Melanocyte of skin (primary cell): ENCODE results near the gene ADAMTS14. TPM values are rescaled to one million over a fixed set of nuclear protein-coding genes. Genes with fewer than 3 reads are reported as not detected.

ENCODE experiments used
- small RNA-seq, 2 donors: library from RNA; depleted of rRNA; stranded (forward); fragments of <200 nt; gene quantifications; one replicate each; pipeline ENCODE3, GENCODE V24; 2012
- total RNA-seq, 2 donors: library from RNA; depleted of rRNA; stranded (reverse); fragments of >200 nt; gene quantifications; 2 replicates each; pipeline ENCODE4 v1.2.3, GENCODE V29; 2012

ADAMTS14 gene, protein sequence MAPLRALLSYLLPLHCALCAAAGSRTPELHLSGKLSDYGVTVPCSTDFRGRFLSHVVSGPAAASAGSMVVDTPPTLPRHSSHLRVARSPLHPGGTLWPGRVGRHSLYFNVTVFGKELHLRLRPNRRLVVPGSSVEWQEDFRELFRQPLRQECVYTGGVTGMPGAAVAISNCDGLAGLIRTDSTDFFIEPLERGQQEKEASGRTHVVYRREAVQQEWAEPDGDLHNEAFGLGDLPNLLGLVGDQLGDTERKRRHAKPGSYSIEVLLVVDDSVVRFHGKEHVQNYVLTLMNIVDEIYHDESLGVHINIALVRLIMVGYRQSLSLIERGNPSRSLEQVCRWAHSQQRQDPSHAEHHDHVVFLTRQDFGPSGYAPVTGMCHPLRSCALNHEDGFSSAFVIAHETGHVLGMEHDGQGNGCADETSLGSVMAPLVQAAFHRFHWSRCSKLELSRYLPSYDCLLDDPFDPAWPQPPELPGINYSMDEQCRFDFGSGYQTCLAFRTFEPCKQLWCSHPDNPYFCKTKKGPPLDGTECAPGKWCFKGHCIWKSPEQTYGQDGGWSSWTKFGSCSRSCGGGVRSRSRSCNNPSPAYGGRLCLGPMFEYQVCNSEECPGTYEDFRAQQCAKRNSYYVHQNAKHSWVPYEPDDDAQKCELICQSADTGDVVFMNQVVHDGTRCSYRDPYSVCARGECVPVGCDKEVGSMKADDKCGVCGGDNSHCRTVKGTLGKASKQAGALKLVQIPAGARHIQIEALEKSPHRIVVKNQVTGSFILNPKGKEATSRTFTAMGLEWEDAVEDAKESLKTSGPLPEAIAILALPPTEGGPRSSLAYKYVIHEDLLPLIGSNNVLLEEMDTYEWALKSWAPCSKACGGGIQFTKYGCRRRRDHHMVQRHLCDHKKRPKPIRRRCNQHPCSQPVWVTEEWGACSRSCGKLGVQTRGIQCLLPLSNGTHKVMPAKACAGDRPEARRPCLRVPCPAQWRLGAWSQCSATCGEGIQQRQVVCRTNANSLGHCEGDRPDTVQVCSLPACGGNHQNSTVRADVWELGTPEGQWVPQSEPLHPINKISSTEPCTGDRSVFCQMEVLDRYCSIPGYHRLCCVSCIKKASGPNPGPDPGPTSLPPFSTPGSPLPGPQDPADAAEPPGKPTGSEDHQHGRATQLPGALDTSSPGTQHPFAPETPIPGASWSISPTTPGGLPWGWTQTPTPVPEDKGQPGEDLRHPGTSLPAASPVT
- total RNA-seq: under 1 TPM; under 0.01 to 0.33 TPM

DNA sequence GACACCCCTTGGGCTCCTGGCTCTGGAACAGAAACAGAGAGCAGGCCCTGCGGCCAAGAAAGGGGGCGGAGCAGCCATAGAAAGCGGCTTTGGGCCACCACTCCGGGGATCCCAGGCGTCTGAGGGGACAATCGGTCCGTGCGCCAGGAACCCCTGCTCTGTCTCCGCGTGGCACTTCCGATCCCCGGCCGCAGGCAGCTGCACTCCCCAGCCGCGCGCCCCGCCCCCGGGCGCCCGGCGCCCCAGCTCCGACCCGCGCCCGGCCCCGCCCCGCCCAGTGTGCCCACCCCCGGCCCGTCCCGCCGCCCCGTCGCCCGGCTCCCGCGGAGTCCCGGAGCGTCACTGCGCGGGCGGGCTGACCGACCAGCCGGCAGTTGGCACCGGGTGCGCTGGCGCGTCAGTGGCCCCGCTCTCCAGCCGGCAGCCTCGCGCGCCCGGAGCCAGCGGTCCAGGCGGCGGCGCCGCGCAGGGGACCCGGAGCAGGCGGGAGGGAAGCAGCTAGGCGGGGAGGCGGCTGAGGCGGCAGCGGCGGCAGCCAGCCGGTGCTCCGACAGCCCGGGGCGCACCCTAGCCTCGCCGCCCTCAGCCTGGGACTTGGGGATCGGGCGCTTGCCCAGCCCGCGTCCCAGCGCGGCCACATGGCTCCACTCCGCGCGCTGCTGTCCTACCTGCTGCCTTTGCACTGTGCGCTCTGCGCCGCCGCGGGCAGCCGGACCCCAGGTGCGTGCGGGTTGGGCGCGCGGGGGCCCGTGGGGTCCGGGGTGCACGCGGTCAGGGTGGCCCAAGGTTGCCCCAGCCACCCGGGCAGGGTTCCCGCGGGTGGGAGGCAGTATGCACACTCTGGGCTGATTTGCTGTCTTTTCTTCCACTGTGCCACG lies at the start of gene ADAMTS14:
ADAMTS14 (plus strand) TSS at position 342 of the 878 bp plus-strand sequence; CDS start at position 639, 297 bp downstream.

GRCh38 chr10:70785190-70785589 lies 112.9 kb downstream of the ADAMTS14 start, which contains the start of gene TBATA:
TBATA (minus strand) TSS chr10:70785377; CDS start chr10:70783379, 1,998 bp downstream.

Small RNA genes within 50 kb of the gene (small RNA-seq; reads per million reads assigned to genes)
- gene RPS26P40: 0 reads per million in 2 donors

Other genes starting within 250 kb of the ADAMTS14 start
- not detected for gene NODAL, start 230.8 kb upstream of the ADAMTS14 start, total RNA-seq
- under 1 TPM; under 0.01 to 0.34 TPM for gene PALD1, start 193.7 kb upstream of the ADAMTS14 start, total RNA-seq
- gene PRF1, start 69.8 kb upstream of the ADAMTS14 start, total RNA-seq: not detected
- not detected for gene TBATA, start 112.9 kb downstream of the ADAMTS14 start, total RNA-seq
- gene SGPL1, start 143.4 kb downstream of the ADAMTS14 start, total RNA-seq: 10 to 100 TPM; 40.0 to 43.7 TPM
- 10 to 100 TPM; 22.7 to 24.3 TPM for gene PCBD1, start 216.1 kb downstream of the ADAMTS14 start, total RNA-seq